GM12872 (cell line): ENCODE measurements around the gene ESRRG.

Source experiments
- TF ChIP-seq, protein P1 (sequence below): IDR thresholded peaks from 3 replicates; pipeline ENCODE4 v1.5.1; 2011; ENCODE audit warnings: low read depth, mild to moderate bottlenecking, low read length, moderate library complexity; ENCODE audit not compliant: insufficient read depth

The ESRRG gene

GRCh38 chr1:216722821-216723220 is 408 bp downstream of the ESRRG start:
- TF ChIP-seq, protein P1, sequence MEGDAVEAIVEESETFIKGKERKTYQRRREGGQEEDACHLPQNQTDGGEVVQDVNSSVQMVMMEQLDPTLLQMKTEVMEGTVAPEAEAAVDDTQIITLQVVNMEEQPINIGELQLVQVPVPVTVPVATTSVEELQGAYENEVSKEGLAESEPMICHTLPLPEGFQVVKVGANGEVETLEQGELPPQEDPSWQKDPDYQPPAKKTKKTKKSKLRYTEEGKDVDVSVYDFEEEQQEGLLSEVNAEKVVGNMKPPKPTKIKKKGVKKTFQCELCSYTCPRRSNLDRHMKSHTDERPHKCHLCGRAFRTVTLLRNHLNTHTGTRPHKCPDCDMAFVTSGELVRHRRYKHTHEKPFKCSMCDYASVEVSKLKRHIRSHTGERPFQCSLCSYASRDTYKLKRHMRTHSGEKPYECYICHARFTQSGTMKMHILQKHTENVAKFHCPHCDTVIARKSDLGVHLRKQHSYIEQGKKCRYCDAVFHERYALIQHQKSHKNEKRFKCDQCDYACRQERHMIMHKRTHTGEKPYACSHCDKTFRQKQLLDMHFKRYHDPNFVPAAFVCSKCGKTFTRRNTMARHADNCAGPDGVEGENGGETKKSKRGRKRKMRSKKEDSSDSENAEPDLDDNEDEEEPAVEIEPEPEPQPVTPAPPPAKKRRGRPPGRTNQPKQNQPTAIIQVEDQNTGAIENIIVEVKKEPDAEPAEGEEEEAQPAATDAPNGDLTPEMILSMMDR = no peak

DNA sequence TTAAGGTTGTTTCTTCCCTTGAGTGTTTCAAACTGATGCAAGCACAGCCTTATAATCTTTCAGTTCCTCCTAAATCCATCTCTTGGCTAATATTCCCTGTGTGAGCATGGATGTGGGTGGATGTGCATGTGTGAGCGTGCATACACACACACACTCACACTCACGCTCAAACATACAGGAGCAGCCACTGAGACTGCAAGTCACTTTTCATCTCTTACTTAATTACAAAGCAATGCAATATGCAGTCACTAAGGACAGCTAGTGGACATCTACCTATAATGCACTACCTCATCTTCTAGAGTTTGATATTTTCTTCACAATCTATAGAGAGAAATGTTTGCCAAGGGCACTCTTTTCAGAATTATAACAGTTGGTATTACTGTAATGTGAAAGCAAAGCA is 1.4 kb downstream of the ESRRG start:
- TF ChIP-seq, protein P1 = no peak

GRCh38 chr1:216721062-216721461 is 2.2 kb downstream of the ESRRG start:
- TF ChIP-seq, protein P1 = no peak

GRCh38 chr1:216711712-216712111 is 11.5 kb downstream of the ESRRG start:
- TF ChIP-seq, protein P1 = no peak

- TF ChIP-seq, protein P1 = no peak
Measured at GRCh38 chr1:216710598-216711333, 12.5 kb downstream of the ESRRG start.

GRCh38 chr1:216710055-216710454 is 13.2 kb downstream of the ESRRG start:
- TF ChIP-seq, protein P1 = no peak

DNA sequence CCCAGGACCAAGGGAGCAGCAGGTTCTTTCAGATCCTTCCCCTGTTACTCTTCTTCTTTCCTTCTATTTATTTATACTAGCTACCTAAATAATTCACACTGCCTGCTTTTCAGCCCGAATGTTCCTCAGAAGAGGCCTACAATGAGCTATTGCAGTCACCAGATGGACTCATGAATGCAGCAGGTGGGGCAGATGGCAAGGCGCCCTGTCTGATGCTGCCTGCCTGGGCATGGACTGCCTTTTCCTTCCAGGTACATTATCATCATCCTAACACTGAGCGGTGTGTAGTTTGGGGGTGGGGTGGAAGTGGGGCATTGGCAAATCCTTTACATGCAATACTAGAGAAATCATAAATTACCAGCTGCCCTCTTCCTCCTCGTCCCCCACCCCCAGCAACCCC is 17.6 kb downstream of the ESRRG start:
- TF ChIP-seq, protein P1 = no peak
